ENCODE results near the gene SPC25.

Gene SPC25

DNA sequence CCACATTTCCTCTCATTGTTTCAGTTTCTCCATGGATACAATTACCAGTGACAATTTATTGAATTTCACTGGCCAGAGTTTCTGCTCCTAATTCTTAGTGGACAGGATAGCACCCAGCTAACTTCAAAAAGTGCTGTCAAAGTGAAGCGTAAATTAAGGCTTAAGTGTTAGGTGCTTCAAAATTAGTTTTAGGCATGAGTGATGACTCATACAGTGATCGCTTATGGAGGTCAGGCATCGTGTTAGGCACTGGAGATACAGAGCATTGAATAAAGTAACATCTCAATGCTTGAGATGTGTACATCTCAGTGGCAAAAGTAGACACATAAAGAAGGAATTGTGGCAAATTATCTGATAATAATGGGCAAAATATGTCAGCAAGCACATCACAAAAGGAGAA, 47.0 kb downstream of the SPC25 start:
- DNase-seq (ENCODE audit: low spot score) = no peak

DNA sequence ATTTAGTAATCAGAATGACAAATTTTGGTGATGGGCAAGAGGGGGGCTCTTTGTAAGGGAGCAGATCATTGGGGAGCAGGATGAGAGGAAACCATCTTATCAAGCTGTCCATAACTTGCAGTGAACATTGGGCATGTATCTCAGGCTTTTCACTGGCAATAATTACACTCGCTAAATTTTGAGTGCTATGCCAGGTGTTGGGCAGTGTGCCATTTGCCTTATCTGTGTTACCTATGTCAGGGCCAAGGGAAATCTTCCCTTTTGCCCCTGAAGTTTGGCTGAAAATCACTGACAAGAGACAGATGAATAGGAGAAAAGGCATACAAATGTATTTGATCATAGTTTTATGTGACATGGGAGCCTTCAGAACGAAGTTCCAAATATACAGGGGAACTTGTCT, 48.8 kb downstream of the SPC25 start:
- no peak for DNase-seq (ENCODE audit: low spot score)

GRCh38 chr2:168835969-168836368, 54.3 kb downstream of the SPC25 start:
- no peak for DNase-seq (ENCODE audit: low spot score)

GRCh38 chr2:168831662-168832061, 58.6 kb downstream of the SPC25 start:
- DNase-seq (ENCODE audit: low spot score) = no peak

DNA sequence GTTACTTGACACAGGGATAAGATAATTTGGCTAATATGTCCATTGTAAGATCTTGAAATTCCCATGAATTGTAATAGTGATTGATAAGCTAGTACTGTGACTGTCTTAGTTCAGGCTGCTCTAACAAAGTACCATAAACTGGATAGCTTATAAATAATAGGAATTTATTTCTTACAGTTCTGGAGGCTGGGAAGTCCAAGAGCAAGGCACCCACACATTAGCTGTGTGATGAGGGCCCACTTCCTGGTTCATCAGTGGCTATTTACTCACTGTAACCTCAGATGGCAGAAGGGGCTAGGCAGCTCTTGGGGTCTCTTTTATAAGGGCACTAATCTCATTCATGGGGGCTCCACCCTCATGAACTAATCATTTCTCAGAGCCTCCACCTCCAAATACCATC, 59.3 kb downstream of the SPC25 start:
- DNase-seq (ENCODE audit: low spot score) = no peak

DNA sequence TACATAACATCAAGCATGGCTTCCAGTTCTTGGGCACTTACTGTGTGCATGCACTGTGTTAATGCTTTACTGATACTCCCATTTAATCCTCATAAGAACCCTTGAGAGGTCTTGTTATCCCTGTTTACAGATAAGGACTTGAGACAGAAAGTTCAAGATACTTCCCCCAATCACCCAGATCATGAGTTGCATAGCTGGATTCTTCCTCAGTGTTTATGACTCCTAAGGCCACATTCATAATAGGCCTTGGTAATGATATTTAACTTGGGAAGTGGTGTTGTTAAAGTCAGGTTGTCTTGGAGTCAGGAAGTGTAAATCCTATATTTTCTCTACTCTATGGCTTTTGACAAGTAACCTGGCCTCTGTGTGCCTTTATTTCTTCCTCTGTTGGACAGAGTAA, 65.1 kb downstream of the SPC25 start:
- no peak for DNase-seq (ENCODE audit: low spot score)

- no peak for DNase-seq (ENCODE audit: low spot score)
Observed at GRCh38 chr2:168821992-168822391, 68.2 kb downstream of the SPC25 start.

DNA sequence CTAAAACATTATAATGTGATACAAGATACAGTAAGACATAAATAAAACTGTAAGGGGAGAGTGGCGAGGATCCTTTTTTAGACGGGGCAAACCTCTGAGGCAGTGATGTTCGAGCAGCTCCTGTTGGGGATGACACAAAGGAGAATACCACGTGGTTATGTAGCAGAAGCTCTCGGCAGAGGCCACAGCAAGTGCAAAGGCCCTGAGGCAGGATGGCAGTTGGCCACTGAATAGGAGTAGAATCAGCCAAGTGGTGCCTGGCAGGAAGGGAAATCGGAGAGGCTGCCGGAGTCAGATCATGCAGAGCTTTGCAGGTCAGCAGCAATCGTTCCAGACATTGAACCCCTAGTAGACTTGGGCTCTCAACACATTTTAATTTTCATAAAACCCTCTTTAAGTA, 68.7 kb downstream of the SPC25 start:
- no peak for DNase-seq (ENCODE audit: low spot score)
